K562 (cell line): Measurements from ENCODE around the gene MYO1D. TPM values are rescaled to one million over a fixed set of nuclear protein-coding genes. Genes with fewer than 3 reads are reported as not detected.

Experiments used
- ATAC-seq: fragments of 200-7000 bp; cut with Tn5 transposase; 3 replicates; pipeline ENCODE4 v1.9.1; 2020; ENCODE audit warnings: moderate library complexity
- BruUV-seq: library from RNA; stranded (reverse); fragments of 400-500 nt; replicated peaks from 2 replicates; lab custom pipeline; 2021; lab: Mats Ljungman, UMichigan
- CTCF ChIA-PET: fragments of 300-600 bp; formaldehyde crosslinking; extraction: SDS; loops from one replicate; lab custom pipeline; 2021; ENCODE audit warnings: low intra/inter-chr PET ratio; lab: Yijun Ruan, JAX
- POLR2A ChIA-PET: fragments of 300-600, 350-650 bp; sonication (Branson Sonifier 250); formaldehyde crosslinking; extraction: SDS; loops from one replicate; lab custom pipeline; 2021; ENCODE audit warnings: antibody characterized with exemption, inconsistent platforms; lab: Yijun Ruan, JAX
- DNase-seq, 4 experiments: peaks; one replicate each; pipeline versions ENCODE4 v3.0.0 to v3.0.0-alpha.2; 2011 to 2018; ENCODE audit warnings: low spot score in 3 of 4, mixed read lengths in 3 of 4; ENCODE audit errors: extremely low read depth in 1 of 4
- FAIRE-seq: peaks from 2 replicates; lab custom pipeline; 2011; peaks lifted over from hg19 to GRCh38; lab: Jason Lieb, UNC
- H2AFZ ChIP-seq: 2 replicates; pipeline ENCODE4 v1.6.0; 2011; ENCODE audit warnings: low read depth, low read length, control low read depth, inconsistent platforms
- H3K27ac ChIP-seq: fragments of 200-600 bp; 3 replicates; pipeline ENCODE4 v1.8.0; 2011; ENCODE audit warnings: low read depth, mild to moderate bottlenecking, control low read depth, inconsistent platforms, low read length, moderate library complexity, mixed read lengths; ENCODE audit errors: extremely low read depth
- H3K27me3 ChIP-seq, 2 experiments: fragments of 300-600 bp in 1 of 2; 2 replicates in 1 of 2; 3 replicates in 1 of 2; pipeline versions ENCODE4 v1.6.0 to v1.8.0; 2011; ENCODE audit warnings: inconsistent platforms in 2 of 2, low read length in 2 of 2, mild to moderate bottlenecking in 1 of 2, mixed read lengths in 1 of 2, moderate library complexity in 1 of 2; ENCODE audit not compliant: control insufficient read depth in 2 of 2, insufficient read depth in 2 of 2
- H3K36me3 ChIP-seq: fragments of 300-600 bp; 3 replicates; pipeline ENCODE4 v1.8.0; 2011; ENCODE audit warnings: mild to moderate bottlenecking, low read length, inconsistent platforms; ENCODE audit not compliant: control insufficient read depth, insufficient read depth
- H3K4me1 ChIP-seq, 2 experiments: fragments of 200-600 bp in 1 of 2; replicated peaks in 1 of 2; 2 replicates in 1 of 2; 3 replicates in 1 of 2; pipeline versions ENCODE4 v1.5.1 to v1.8.0; 2011; ENCODE audit warnings: inconsistent platforms in 2 of 2, low read length in 2 of 2, mild to moderate bottlenecking in 1 of 2, mixed read lengths in 1 of 2, moderate library complexity in 1 of 2; ENCODE audit not compliant: control insufficient read depth in 2 of 2, insufficient read depth in 2 of 2
- H3K4me2 ChIP-seq: 2 replicates; pipeline ENCODE4 v1.6.1; 2011; ENCODE audit warnings: low read length, control low read depth, inconsistent platforms, mixed read lengths; ENCODE audit not compliant: insufficient read depth
- H3K4me3 ChIP-seq: fragments of 200-600 bp; sonication (generic), shearing (Covaris generic); 2 replicates; pipeline ENCODE4 v1.5.1; 2016; ENCODE audit warnings: control low read depth, inconsistent platforms
- H3K79me2 ChIP-seq: fragments of 200-600 bp; 3 replicates; pipeline ENCODE4 v1.8.0; 2011; ENCODE audit warnings: low read length, inconsistent platforms; ENCODE audit not compliant: control insufficient read depth, insufficient read depth
- H3K9ac ChIP-seq, 2 experiments: 2 replicates each; pipeline versions ENCODE4 v1.6.0 to v1.6.1; 2011; ENCODE audit warnings: low read depth in 2 of 2, low read length in 2 of 2, control low read depth in 1 of 2, inconsistent platforms in 1 of 2, mild to moderate bottlenecking in 1 of 2, mixed read lengths in 1 of 2; ENCODE audit not compliant: insufficient read depth in 1 of 2
- H3K9me1 ChIP-seq: one replicate; pipeline ENCODE4 v1.6.0; 2011; ENCODE audit warnings: inconsistent platforms, mild to moderate bottlenecking, low read length, moderate library complexity; ENCODE audit not compliant: control insufficient read depth, insufficient read depth
- H3K9me3 ChIP-seq: replicated peaks from 2 replicates; pipeline ENCODE4 v1.5.1; 2011; ENCODE audit warnings: low read depth, low read length, inconsistent platforms; ENCODE audit not compliant: control insufficient read depth, insufficient read depth
- H4K20me1 ChIP-seq: replicated peaks from 2 replicates; pipeline ENCODE4 v1.6.1; 2011; ENCODE audit warnings: low read length, inconsistent platforms, mixed read lengths; ENCODE audit not compliant: control insufficient read depth, insufficient read depth
- HBP1 ChIP-seq: fragments of 450-650 bp; formaldehyde crosslinking; IDR thresholded peaks from 2 replicates; pipeline ENCODE4 v1.4.0; 2022; ENCODE audit warnings: missing genetic modification characterization
- MAZ ChIP-seq, 2 experiments: fragments of 450-650 bp in 1 of 2; sonication (generic) in 1 of 2; formaldehyde crosslinking; IDR thresholded peaks in 1 of 2; conservative IDR thresholded peaks in 1 of 2; 2 replicates each; pipeline versions ENCODE4 v1.4.0 to v1.5.0; 2020; ENCODE audit warnings: mild to moderate bottlenecking in 1 of 2, missing genetic modification reagents in 1 of 2
- MNT ChIP-seq, 2 experiments: fragments of 450-650 bp; conservative IDR thresholded peaks; 2 replicates each; pipeline ENCODE4 v1.6.1; 2017; ENCODE audit warnings: mild to moderate bottlenecking in 2 of 2, moderate library complexity in 2 of 2
- MXI1 ChIP-seq: IDR thresholded peaks from 2 replicates; pipeline ENCODE4 v1.6.1; 2011; ENCODE audit warnings: low read depth, mild to moderate bottlenecking, improper control_type of control experiment, low read length
- NCOA1 ChIP-seq: fragments of 450-650 bp; IDR thresholded peaks from 2 replicates; pipeline ENCODE4 v1.6.1; 2016; ENCODE audit warnings: low read depth
- NFXL1 ChIP-seq: fragments of 450-650 bp; formaldehyde crosslinking; IDR thresholded peaks from 2 replicates; pipeline ENCODE4 v1.4.0; 2021; ENCODE audit warnings: mild to moderate bottlenecking
- NR2C2 ChIP-seq, 2 experiments: fragments of 200-800 bp in 1 of 2; sonication (Bioruptor generic) in 1 of 2; sonication (generic) in 1 of 2; formaldehyde crosslinking in 1 of 2; IDR thresholded peaks; 2 replicates each; pipeline versions ENCODE4 v1.6.1 to v1.8.0; 2016 to 2022; ENCODE audit warnings: mild to moderate bottlenecking in 1 of 2, missing compliant biosample characterization in 1 of 2, missing genetic modification characterization in 1 of 2, missing genetic modification reagents in 1 of 2
- SUPT5H ChIP-seq: fragments of 450-650 bp; IDR thresholded peaks from 2 replicates; pipeline ENCODE4 v1.6.1; 2016
- WGBS: fragments of 100-300 bp; shearing (Covaris generic); methylation state at CpG from one replicate; pipeline ENCODE4 v1.1.6; 2016; ENCODE audit warnings: low coverage, mixed read lengths; ENCODE audit not compliant: insufficient coverage; ENCODE audit errors: missing lambda C conversion rate; 5-methylcytosine and 5-hydroxymethylcytosine counted together
- in situ Hi-C: fragments of 300-500 bp; cut with MboI; formaldehyde crosslinking; loops from 4 replicates; pipeline ENCODE4 v1.15.0; 2018; ENCODE audit warnings: inconsistent platforms, mixed read lengths
- intact Hi-C: fragments of 100-400 bp; cut with micrococcal nuclease; formaldehyde crosslinking; loops from 2 replicates; pipeline ENCODE4 v1.14.2; 2022
- polyA plus RNA-seq, 8 experiments: library from polyadenylated mRNA; depleted of rRNA in 4 of 8; stranded (reverse) in 5 of 8; unstranded in 3 of 8; fragments of >200 nt; fragmentation: Nextera tagmentation in 2 of 8; fragmentation: Illumina TruSeq in 1 of 8; extraction: Ambion mirVana in 2 of 8; extraction: Trizol in 1 of 8; gene quantifications; 2 replicates each; pipeline versions ENCODE4 v1.2.1 to v1.2.3, GENCODE V29; 2011 to 2014; ENCODE audit warnings: inconsistent platforms in 1 of 8, missing spikeins in 1 of 8
- total RNA-seq, 7 experiments: library from RNA; depleted of rRNA in 6 of 7; stranded (reverse); fragments of >200 nt in 6 of 7; fragmentation: Illumina TruSeq in 2 of 7; extraction: Trizol in 2 of 7; gene quantifications; 2 replicates each; pipeline versions ENCODE4 v1.2.1 to v1.2.3, GENCODE V29; 2011 to 2021; ENCODE audit warnings: low replicate concordance in 1 of 7

The MYO1D gene
- total and polyA plus RNA-seq, 9 of the 15 experiments (the other 6 are each of a cell fraction or from before 2014, with no cell fraction given), result 2.1 to 71.2 (median 45.4) TPM

- Histone ChIP-seq H2AFZ (no peak overlapping the region), H3K9me1 (no peaks in the 10 kb centered on the region), H3K9me3 (no peaks in the 10 kb centered on the region), H3K4me2 (no peak overlapping the region), H3K4me1 (no peaks in the 10 kb centered on the region), H3K27ac (no peak overlapping the region), H3K27me3 (no peaks in the 10 kb centered on the region), H3K36me3 (peaks cover 2% of the 10 kb centered on the region; the same call in 1 of the 3 replicates), H3K9ac (no peak overlapping the region), H3K4me3 (no peak overlapping the region), H4K20me1 (no peaks in the 10 kb centered on the region), H3K79me2 (no peaks in the 10 kb centered on the region)
- no TSS peak for BruUV-seq
- 17% methylated on average over 1 of the region's 1 CpG for WGBS
- FAIRE-seq (no peak), DNase-seq (no peak), ATAC-seq (no peak)
- in situ Hi-C loops, result no loop called here
- intact Hi-C loops, result no loop called here
- CTCF ChIA-PET, result no interaction called here
- POLR2A ChIA-PET, result interaction anchor here (0.6 kb wide), 3 partner anchors 15 to 240 kb away, joined by 3 to 5 read pairs (median 4); no protein-coding TSS in a partner anchor
- TF ChIP-seq NFXL1 (CRISPR knock-in tag) (no peak), MNT (conservative IDR thresholded peaks at IDR 0.05) (no peak), MXI1 (no peak), SUPT5H (no peak), HBP1 (no peak), MAZ (CRISPR knock-in tag; conservative IDR thresholded peaks at IDR 0.05 in 1 of 2, IDR thresholded peaks at IDR 0.05 in 1 of 2) (no peak), NR2C2 (CRISPR knock-in tag; IDR thresholded peaks at IDR 0.05) (no peak), NR2C2 (tag; IDR thresholded peaks at IDR 0.05) (no peak), NCOA1 (no peak)
These were observed 283.9 kb downstream of the MYO1D start for GRCh38 chr17:32593003-32593402.
